ENCODE results near the gene PRSS50.
A peak's percentile ranks its signal among the peaks of the same experiment; 100 is the strongest.

PRSS50 gene

GRCh38 chr3:46724424-46724823 lies 6.8 kb upstream of the PRSS50 start:
- no peak for DNase-seq

DNA sequence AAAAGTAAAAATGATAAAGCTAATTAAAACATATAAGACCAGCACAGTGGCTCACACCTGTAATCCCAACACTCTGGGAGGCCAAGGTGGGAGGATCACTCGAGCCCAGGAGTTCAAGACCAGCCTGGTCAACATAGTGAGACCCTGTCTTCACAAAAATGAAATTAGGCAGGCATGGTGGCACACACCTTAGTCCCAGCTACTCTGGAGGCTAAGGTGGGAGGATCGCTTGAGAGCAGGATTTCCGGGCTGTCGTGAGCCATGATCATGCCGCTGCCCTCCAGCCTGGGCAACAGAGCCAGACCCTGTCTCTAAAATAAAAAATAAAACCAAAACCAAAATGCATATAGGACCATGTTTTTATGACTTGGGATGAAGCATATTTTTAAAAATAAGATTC lies 4.8 kb upstream of the PRSS50 start:
- no peak for DNase-seq

- no peak for DNase-seq
Measured at GRCh38 chr3:46721009-46721408, 3.3 kb upstream of the PRSS50 start.

- DNase-seq = no peak
Measured at GRCh38 chr3:46719735-46720271, 2.1 kb upstream of the PRSS50 start.

GRCh38 chr3:46719044-46719565 lies 1.4 kb upstream of the PRSS50 start:
- no peak for DNase-seq

DNA sequence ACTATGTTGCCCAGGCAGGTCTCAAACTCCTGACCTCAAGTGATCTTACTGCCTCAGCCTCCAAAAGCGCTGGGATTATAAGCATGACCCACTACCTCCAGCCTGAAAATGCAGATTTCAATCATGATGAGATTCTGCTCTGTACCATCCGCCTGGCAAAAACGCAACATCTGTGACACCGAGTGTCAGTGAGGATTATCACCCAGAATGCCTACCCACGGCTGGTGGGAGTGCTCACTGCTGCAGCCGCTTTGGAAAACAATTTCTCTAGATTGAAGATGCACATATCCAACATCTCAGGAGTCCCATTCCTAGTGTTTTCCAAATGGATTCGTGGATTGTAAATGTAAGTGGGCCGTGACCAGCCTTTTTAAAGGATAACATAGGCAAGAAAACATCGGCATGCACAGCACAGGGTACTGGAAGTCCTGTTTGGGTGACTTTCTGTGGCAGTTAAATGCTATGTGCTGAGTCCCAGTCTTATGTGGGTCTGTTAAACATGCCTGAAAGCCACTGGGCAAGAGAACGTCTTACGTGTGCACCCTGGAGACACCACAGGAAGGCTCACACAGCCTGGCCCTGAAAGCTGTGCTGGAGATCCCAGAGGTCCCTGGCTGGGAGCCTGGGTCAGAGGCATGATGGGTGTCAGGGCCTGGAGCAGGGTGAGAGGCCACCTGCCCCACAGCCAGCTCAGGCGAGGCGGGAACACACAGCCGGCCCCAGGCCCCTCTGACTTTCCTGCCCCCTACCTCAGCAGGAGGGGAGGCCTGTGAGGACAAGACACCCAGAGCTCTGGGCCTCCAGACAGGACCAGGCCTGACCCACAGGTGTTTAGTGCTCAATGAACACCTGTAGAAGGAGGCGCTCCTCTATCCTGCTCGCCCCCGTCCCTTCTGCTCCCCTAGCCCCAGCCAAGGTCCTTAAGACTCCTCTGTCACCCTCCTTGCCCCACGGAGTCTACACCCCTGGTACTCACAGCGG lies 918 bp downstream of the PRSS50 start:
- DNase-seq = no peak

- DNase-seq = peak; percentile 45
Measured at GRCh38 chr3:46715507-46716175, 2.0 kb downstream of the PRSS50 start.

- peak; percentile 49 for DNase-seq
Measured at GRCh38 chr3:46714728-46715506, 2.8 kb downstream of the PRSS50 start.

DNA sequence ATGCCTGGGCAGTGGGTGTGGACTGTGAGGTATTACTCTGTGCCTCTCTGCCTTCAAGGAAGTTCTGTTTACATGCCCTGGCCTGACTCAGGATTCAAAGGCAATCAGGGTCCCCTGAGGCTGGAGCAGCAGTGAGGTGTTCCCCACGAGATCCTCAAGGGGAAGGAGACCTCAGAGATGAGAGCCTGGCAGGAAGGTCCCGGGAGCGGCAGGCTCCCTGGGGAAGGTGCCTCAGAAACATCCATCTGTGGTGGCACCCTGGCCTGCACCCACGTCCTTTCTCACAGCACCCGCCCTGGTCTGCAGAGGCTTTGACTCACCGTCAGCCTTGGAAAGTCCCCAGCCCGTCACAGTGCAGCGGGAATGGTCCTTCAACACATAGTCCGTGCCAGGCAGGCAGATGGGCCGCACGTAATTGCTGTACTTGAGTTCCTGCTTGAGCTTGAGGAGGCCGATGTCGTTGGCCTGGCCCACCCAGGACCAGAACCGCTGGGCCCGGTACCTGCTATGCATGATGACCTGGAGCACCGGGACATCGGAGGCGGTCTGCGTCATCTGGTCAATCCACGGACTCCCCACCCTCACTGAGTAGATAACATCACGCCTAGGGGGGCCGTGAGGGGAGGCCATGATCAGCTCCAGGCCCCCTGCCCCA lies 3.6 kb downstream of the PRSS50 start:
- peak; percentile 70 for DNase-seq

DNA sequence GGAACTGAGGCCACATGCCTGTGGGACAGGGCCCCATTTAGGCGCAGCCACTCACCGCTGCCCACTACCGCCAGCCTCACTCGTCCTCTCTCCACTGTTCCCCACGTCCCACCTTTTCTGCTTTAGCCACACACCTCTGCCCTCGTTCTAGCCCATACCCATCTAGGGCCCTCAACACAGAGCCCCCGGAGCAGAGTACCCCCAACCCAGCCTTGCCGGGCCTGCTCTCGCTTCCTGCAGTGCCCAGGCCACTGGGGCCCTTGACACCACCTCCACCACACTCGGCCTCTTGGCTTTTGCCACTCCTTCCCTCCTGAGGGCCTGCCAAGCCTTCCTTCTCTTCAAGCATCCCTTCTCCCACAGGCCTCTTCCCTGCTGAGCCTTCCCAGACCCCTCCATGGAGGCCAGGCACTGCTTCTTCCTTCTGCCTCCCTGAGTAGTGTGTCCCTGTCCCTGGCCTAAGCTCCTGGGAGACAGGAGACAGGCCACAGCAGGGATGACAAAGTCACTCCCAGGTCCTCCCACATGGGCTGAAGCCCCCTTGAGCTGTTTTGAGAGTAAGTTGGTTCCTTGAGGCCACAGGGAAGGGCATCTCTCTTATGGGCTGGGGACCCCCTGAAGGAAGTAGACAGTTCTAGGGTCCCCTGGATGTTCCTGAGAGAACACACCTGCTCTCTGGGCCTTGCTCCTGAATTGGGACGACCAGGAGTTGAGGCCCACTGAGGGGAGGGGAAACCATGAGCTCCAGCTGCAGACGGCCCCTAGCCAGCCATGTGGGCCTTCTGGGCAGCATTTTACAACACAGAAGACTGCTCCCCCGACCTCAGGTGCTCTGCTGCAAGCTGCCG lies 4.4 kb downstream of the PRSS50 start:
- peak; percentile 54 for DNase-seq

- DNase-seq = peak; percentile 48
Measured at GRCh38 chr3:46712191-46713049, 5.2 kb downstream of the PRSS50 start.

DNA sequence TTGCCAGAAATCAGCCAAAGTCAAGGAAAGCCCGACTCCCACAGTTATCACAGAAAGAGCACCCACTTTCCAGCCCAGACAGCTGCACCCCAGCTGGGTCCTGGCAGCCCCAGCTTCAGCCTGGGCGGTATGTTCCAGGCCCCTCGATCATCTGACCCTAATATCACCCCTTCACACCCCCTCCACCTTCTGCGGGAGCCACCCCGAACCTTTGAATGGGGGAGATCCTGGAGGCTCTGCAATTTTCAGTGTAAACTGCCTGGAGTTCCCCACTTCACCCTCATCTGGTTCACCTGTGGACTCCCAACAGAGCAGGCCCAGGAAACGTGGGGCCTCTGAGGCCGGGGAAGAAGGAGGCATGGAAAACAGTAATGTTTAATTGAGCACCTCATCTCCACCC lies 5.9 kb downstream of the PRSS50 start:
- no peak for DNase-seq

DNA sequence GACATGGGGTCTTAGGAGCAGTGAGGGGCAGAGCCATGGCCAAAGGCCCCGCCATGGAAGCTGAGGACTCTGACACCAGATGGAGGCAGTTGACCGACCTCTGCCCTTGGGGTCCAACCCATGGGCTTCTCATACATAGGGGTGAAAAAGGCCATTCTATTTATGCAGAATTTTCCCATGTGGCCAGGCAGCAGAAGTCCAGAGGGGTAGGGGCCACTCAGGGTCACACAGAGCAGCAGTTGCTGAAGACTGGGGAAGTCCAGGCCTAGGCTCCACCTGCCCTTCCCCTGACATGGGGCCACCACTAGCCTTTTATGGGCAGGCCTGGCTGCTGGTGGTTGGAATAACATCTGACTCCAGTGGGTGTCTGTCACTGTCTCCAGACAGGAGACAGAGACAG lies 6.4 kb downstream of the PRSS50 start:
- DNase-seq = peak; percentile 53

- peak; percentile 30 for DNase-seq
Measured at GRCh38 chr3:46710671-46711295, 6.9 kb downstream of the PRSS50 start.

- peak; percentile 30 for DNase-seq
Measured at GRCh38 chr3:46710229-46710628, 7.4 kb downstream of the PRSS50 start.

DNA sequence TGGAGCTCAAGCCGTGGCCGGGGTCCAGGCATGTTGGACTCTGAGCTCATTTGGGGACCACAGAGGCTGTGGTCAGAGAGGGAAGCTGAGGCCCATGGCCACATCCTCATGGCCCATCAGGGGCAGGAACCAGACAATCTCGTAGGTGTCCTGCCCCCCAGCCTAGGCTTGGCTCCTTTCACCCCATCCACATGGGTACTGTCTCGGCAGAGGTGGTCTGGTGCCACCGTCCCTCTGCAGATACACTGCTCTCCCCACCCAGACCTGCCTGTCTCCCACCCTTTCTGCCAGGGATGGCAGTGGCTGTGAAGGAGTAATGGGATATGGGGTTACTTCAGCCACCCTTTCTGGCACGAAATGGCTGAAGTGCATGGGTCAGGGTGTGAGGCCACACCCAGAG lies 7.9 kb downstream of the PRSS50 start:
- peak; percentile 54 for DNase-seq

GRCh38 chr3:46709157-46709654 lies 8.5 kb downstream of the PRSS50 start:
- peak; percentile 22 for DNase-seq

- peak; percentile 39 for DNase-seq
Measured at GRCh38 chr3:46708401-46709156, 9.1 kb downstream of the PRSS50 start.

DNA sequence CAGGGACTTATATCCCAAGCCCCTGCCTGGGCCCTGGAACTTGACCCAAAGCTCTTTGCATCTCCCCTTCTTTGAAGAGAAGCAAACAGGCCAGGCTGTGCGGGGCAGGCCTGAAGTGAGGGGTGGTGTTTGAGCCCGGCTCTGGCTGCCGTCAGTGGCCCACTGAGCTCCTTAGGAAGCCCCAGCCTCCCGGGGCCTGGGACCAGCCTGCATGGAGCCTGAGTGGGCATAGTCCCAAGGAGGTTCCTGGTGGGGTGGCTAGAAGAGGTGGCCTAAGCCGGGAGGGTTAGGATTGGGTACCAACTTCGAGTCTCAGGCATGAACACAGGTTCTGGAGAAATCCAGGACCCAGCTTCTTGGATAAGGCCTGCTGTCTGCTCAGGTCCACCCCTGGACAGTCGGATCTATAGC lies 10.1 kb downstream of the PRSS50 start:
- peak; percentile 45 for DNase-seq
